H9 (cell line): ENCODE measurements around the gene SPATA2. TPM values are rescaled to one million over a fixed set of nuclear protein-coding genes. Genes with fewer than 3 reads are reported as not detected.

ENCODE experiments used
- DNase-seq: peaks from one replicate; pipeline ENCODE4 v3.0.0-alpha.2; 2017
- H2AFZ ChIP-seq: one replicate; pipeline ENCODE4 v1.6.1; 2013; ENCODE audit warnings: mild to moderate bottlenecking, low read length, control low read depth, moderate library complexity
- H2AK5ac ChIP-seq: 2 replicates; pipeline ENCODE4 v1.6.1; 2013; ENCODE audit warnings: low read length, control low read depth, mixed read lengths; ENCODE audit not compliant: insufficient read length
- H2BK120ac ChIP-seq: one replicate; pipeline ENCODE4 v1.6.1; 2013; ENCODE audit warnings: low read depth, mild to moderate bottlenecking, low read length, control low read depth, inconsistent platforms; ENCODE audit not compliant: poor library complexity, severe bottlenecking
- H2BK12ac ChIP-seq: 2 replicates; pipeline ENCODE4 v1.6.1; 2013; ENCODE audit warnings: low read length, control low read depth, mixed read lengths, low read depth; ENCODE audit not compliant: insufficient read length
- H2BK15ac ChIP-seq: 2 replicates; pipeline ENCODE4 v1.6.1; 2013; ENCODE audit warnings: low read depth, low read length, control low read depth
- H2BK20ac ChIP-seq: one replicate; pipeline ENCODE4 v1.6.1; 2013; ENCODE audit warnings: low read depth, mild to moderate bottlenecking, low read length, control low read depth, inconsistent platforms; ENCODE audit not compliant: poor library complexity, severe bottlenecking
- H2BK5ac ChIP-seq: 2 replicates; pipeline ENCODE4 v1.6.1; 2013; ENCODE audit warnings: low read length, control low read depth, mixed read lengths; ENCODE audit not compliant: insufficient read length
- H3K14ac ChIP-seq: 2 replicates; pipeline ENCODE4 v1.6.1; 2013; ENCODE audit warnings: low read length, control low read depth; ENCODE audit not compliant: insufficient read depth
- H3K18ac ChIP-seq: 2 replicates; pipeline ENCODE4 v1.6.1; 2013; ENCODE audit warnings: low read depth, mild to moderate bottlenecking, mixed read lengths, low read length, control low read depth; ENCODE audit not compliant: insufficient read length
- H3K23ac ChIP-seq: 2 replicates; pipeline ENCODE4 v1.6.1; 2013; ENCODE audit warnings: low read length, control low read depth, mixed read lengths, low read depth; ENCODE audit not compliant: insufficient read length
- H3K23me2 ChIP-seq: 2 replicates; pipeline ENCODE4 v1.6.1; 2013; ENCODE audit warnings: low read depth, mild to moderate bottlenecking, mixed read lengths, low read length, control low read depth; ENCODE audit not compliant: insufficient read length, poor library complexity, severe bottlenecking
- H3K27ac ChIP-seq: 2 replicates; pipeline ENCODE4 v1.5.1; 2013; ENCODE audit warnings: low read length, control low read depth, mixed read lengths, low read depth; ENCODE audit not compliant: insufficient read length
- H3K27me3 ChIP-seq: 2 replicates; pipeline ENCODE4 v1.6.1; 2013; ENCODE audit warnings: low read length, control low read depth, inconsistent platforms; ENCODE audit not compliant: insufficient read depth
- H3K4ac ChIP-seq: 2 replicates; pipeline ENCODE4 v1.6.1; 2013; ENCODE audit warnings: low read depth, mild to moderate bottlenecking, control low read depth, inconsistent platforms, low read length, moderate library complexity
- H3K4me1 ChIP-seq: 2 replicates; pipeline ENCODE4 v1.6.1; 2013; ENCODE audit warnings: low read length, control low read depth, inconsistent platforms; ENCODE audit not compliant: insufficient read depth
- H3K4me2 ChIP-seq: 2 replicates; pipeline ENCODE4 v1.6.1; 2013; ENCODE audit warnings: low read length, control low read depth, mixed read lengths; ENCODE audit not compliant: insufficient read length, insufficient read depth
- H3K56ac ChIP-seq: 2 replicates; pipeline ENCODE4 v1.6.1; 2013; ENCODE audit warnings: low read depth, mild to moderate bottlenecking, mixed read lengths, low read length, control low read depth; ENCODE audit not compliant: insufficient read length
- H3K79me1 ChIP-seq: 2 replicates; pipeline ENCODE4 v1.6.1; 2013; ENCODE audit warnings: low read depth, mild to moderate bottlenecking, moderate library complexity, low read length, control low read depth, inconsistent platforms; ENCODE audit not compliant: insufficient read depth, poor library complexity, severe bottlenecking
- H3K79me2 ChIP-seq: 2 replicates; pipeline ENCODE4 v1.6.1; 2013; ENCODE audit warnings: low read length, control low read depth, inconsistent platforms; ENCODE audit not compliant: insufficient read depth
- H3K9ac ChIP-seq: 2 replicates; pipeline ENCODE4 v1.6.1; 2013; ENCODE audit warnings: low read length, control low read depth, mixed read lengths; ENCODE audit not compliant: insufficient read length; ENCODE audit errors: extremely low read depth
- H3K9me3 ChIP-seq: one replicate; pipeline ENCODE4 v1.6.1; 2013; ENCODE audit warnings: low read depth, low read length, inconsistent platforms; ENCODE audit not compliant: control insufficient read depth
- H3T11ph ChIP-seq: one replicate; pipeline ENCODE4 v1.6.1; 2013; ENCODE audit warnings: mild to moderate bottlenecking, low read length, control low read depth, inconsistent platforms
- H4K20me1 ChIP-seq: one replicate; pipeline ENCODE4 v1.6.1; 2013; ENCODE audit not compliant: control insufficient read depth, insufficient read length, insufficient read depth
- H4K5ac ChIP-seq: 2 replicates; pipeline ENCODE4 v1.6.1; 2013; ENCODE audit warnings: low read depth, mild to moderate bottlenecking, mixed read lengths, low read length, control low read depth; ENCODE audit not compliant: insufficient read length
- H4K8ac ChIP-seq: replicated peaks from 2 replicates; pipeline ENCODE4 v1.6.1; 2013; ENCODE audit warnings: low read length, control low read depth, mixed read lengths, low read depth; ENCODE audit not compliant: insufficient read length
- H4K91ac ChIP-seq: 2 replicates; pipeline ENCODE4 v1.6.1; 2013; ENCODE audit warnings: low read depth, mild to moderate bottlenecking, moderate library complexity, mixed read lengths, low read length, control low read depth; ENCODE audit not compliant: insufficient read length
- H3K27ac Mint-ChIP-seq, 3 experiments: 2 replicates in 2 of 3; 3 replicates in 1 of 3; pipeline ENCODE4 v1.8.0; 2020 to 2021; ENCODE audit warnings: mixed read lengths in 3 of 3, mild to moderate bottlenecking in 1 of 3, moderate library complexity in 1 of 3
- H3K27me3 Mint-ChIP-seq: 2 replicates; pipeline ENCODE4 v1.8.0; 2021; ENCODE audit warnings: low read depth, mild to moderate bottlenecking, moderate library complexity, mixed read lengths
- H3K36me3 Mint-ChIP-seq, 3 experiments: 2 replicates in 2 of 3; 3 replicates in 1 of 3; pipeline ENCODE4 v1.8.0; 2020 to 2021; ENCODE audit warnings: low read depth in 3 of 3, mixed read lengths in 3 of 3; ENCODE audit not compliant: insufficient read depth in 1 of 3
- H3K4me1 Mint-ChIP-seq, 2 experiments: 2 replicates each; pipeline ENCODE4 v1.8.0; 2020; ENCODE audit warnings: mixed read lengths in 2 of 2
- H3K4me3 Mint-ChIP-seq, 2 experiments: 2 replicates in 1 of 2; 3 replicates in 1 of 2; pipeline ENCODE4 v1.8.0; 2020 to 2021; ENCODE audit warnings: mild to moderate bottlenecking in 2 of 2, mixed read lengths in 2 of 2, moderate library complexity in 1 of 2
- H3K9me3 Mint-ChIP-seq, 2 experiments: 2 replicates in 1 of 2; 3 replicates in 1 of 2; pipeline ENCODE4 v1.8.0; 2020; ENCODE audit warnings: mild to moderate bottlenecking in 2 of 2, mixed read lengths in 2 of 2, moderate library complexity in 1 of 2
- CTCF ChIP-seq: fragments of 200-600 bp; sonication (generic); conservative IDR thresholded peaks from 3 replicates; pipeline ENCODE4 v1.8.0; 2021; ENCODE audit warnings: antibody characterized with exemption, mild to moderate bottlenecking
- WGBS: extraction: QIAGEN DNeasy Blood & Tissue Kit; methylation state at CpG from one replicate; pipeline ENCODE4 v1.1.7; 2013; ENCODE audit warnings: missing lambda C conversion rate, low lambda C conversion rate, mixed read lengths; ENCODE audit not compliant: insufficient read length; ENCODE audit errors: extremely low coverage; 5-methylcytosine and 5-hydroxymethylcytosine counted together
- total RNA-seq: library from RNA; stranded (reverse); gene quantifications from 2 replicates; pipeline ENCODE4 v1.2.1, GENCODE V29; 2021

Gene SPATA2
- total RNA-seq, 1 experiment from 2014 or later, result 9.6 TPM

DNA sequence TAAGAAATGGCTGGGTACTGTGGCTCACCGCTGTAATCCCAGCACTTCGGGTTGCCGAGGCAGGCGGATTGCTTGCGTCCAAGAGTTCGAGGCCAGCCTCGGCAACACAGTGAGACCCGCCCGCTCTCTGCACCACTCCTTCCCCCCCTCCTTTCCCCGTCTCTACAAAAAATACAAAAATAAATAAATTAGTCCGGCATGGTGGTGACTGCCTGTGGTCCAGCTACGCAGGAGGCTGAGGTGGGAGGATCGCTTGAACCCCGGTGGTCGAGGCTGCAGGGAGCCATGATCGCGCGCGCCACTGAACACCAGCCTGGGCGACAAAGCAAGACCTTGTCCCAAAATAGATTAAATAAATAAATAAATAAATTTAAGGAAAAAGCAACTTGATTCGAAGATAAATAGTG is 20.4 kb upstream of the SPATA2 start:
- Mint-ChIP-seq H3K27me3 (no peaks in the 10 kb centered on the region), H3K36me3 (peaks cover 3 to 21% (median 11%) of the 10 kb centered on the region in 3 experiments; a peak in 6 of 7 replicates), H3K4me1 (peaks cover 23 to 26% of the 10 kb centered on the region in 2 experiments), H3K9me3 (no peaks in the 10 kb centered on the region), H3K4me3 (peak overlapping the region; percentile 15 to 97; a peak in 3 of 5 replicates), H3K27ac (no peak overlapping the region)
- H3K27me3 ChIP-seq, result no peaks in the 10 kb centered on the region
- H2BK15ac ChIP-seq, result no peak overlapping the region
- H3K4me2 ChIP-seq, result no peak overlapping the region
- H2BK20ac ChIP-seq, result no peak overlapping the region
- H3K56ac ChIP-seq, result no peak overlapping the region
- no peaks in the 10 kb centered on the region for H3K79me1 ChIP-seq
- no peak overlapping the region for H4K91ac ChIP-seq
- H4K8ac ChIP-seq, result no peak overlapping the region
- H2AFZ ChIP-seq, result no peak overlapping the region
- no peak overlapping the region for H3T11ph ChIP-seq
- no peak overlapping the region for H3K23ac ChIP-seq
- no peaks in the 10 kb centered on the region for H4K20me1 ChIP-seq
- no peaks in the 10 kb centered on the region for H3K9me3 ChIP-seq
- no peak overlapping the region for H3K4ac ChIP-seq
- no peak overlapping the region for H2AK5ac ChIP-seq
- no peak for DNase-seq
- peaks cover 4% of the 10 kb centered on the region; the same call in 1 of the 2 replicates for H3K4me1 ChIP-seq
- H4K5ac ChIP-seq, result no peak overlapping the region
- peaks cover 13% of the 10 kb centered on the region for H3K23me2 ChIP-seq
- no peak overlapping the region for H3K9ac ChIP-seq
- no peak overlapping the region for H2BK5ac ChIP-seq
- WGBS, result no CpG with 5 or more reads among the region's 21 CpGs
- H2BK120ac ChIP-seq, result peak overlapping the region; percentile 38
- no peak overlapping the region for H3K18ac ChIP-seq
- peaks cover 30% of the 10 kb centered on the region for H3K79me2 ChIP-seq
- TF ChIP-seq CTCF, result no peak
- no peak overlapping the region for H3K14ac ChIP-seq
- H3K27ac ChIP-seq, result no peak overlapping the region
- H2BK12ac ChIP-seq, result no peak overlapping the region
